GM12873 (cell line): ENCODE measurements around the gene ADGRV1.

Source experiments
- CTCF ChIP-seq: IDR thresholded peaks from 2 replicates; pipeline ENCODE4 v1.5.1; 2012; ENCODE audit warnings: low read depth, mild to moderate bottlenecking, moderate library complexity, low read length, control low read depth; ENCODE audit not compliant: insufficient read depth; ENCODE audit errors: missing control alignments

Gene ADGRV1

GRCh38 chr5:90930062-90930461, 371.5 kb downstream of the ADGRV1 start:
- no peak for TF ChIP-seq CTCF

GRCh38 chr5:90930756-90931431, 372.3 kb downstream of the ADGRV1 start:
- no peak for TF ChIP-seq CTCF

GRCh38 chr5:90932052-90932699, 373.6 kb downstream of the ADGRV1 start:
- peak; percentile 80 for TF ChIP-seq CTCF

GRCh38 chr5:90933298-90933697, 374.7 kb downstream of the ADGRV1 start:
- TF ChIP-seq CTCF = no peak

- no peak for TF ChIP-seq CTCF
Observed at GRCh38 chr5:90934091-90934719, 375.6 kb downstream of the ADGRV1 start.

- TF ChIP-seq CTCF = no peak
Observed at GRCh38 chr5:90934738-90935137, 376.1 kb downstream of the ADGRV1 start.

GRCh38 chr5:90939211-90939610, 380.6 kb downstream of the ADGRV1 start:
- TF ChIP-seq CTCF = no peak
